WERI-Rb-1 (cell line): ENCODE measurements around the gene ACP5.

Experiments used
- DNase-seq: peaks from one replicate; pipeline ENCODE4 v3.0.0-alpha.2; 2020
- H3K27ac ChIP-seq: fragments of 250-450 bp; sonication (Bioruptor Pico); 2 replicates; pipeline ENCODE4 v1.5.1; 2020; ENCODE audit warnings: mild to moderate bottlenecking, moderate library complexity
- H3K27me3 ChIP-seq: fragments of 250-450 bp; sonication (Bioruptor Pico); 2 replicates; pipeline ENCODE4 v1.5.1; 2021; ENCODE audit warnings: mild to moderate bottlenecking, low read depth, moderate library complexity; ENCODE audit not compliant: insufficient read depth, severe bottlenecking
- H3K36me3 ChIP-seq: fragments of 250-450 bp; sonication (Bioruptor Pico); 2 replicates; pipeline ENCODE4 v1.5.1; 2020; ENCODE audit warnings: mild to moderate bottlenecking, moderate library complexity
- H3K4me3 ChIP-seq: 2 replicates; pipeline ENCODE4 v1.5.1; 2011; ENCODE audit warnings: low read depth, mild to moderate bottlenecking, control low read depth, low read length
- H3K9me3 ChIP-seq: fragments of 250-450 bp; sonication (Bioruptor Pico); 2 replicates; pipeline ENCODE4 v1.5.1; 2021; ENCODE audit warnings: mild to moderate bottlenecking, moderate library complexity; ENCODE audit not compliant: severe bottlenecking
- TF ChIP-seq, protein P1 (sequence below): IDR thresholded peaks from 2 replicates; pipeline ENCODE4 v1.5.1; 2011; ENCODE audit warnings: low read depth, mild to moderate bottlenecking, control low read depth, inconsistent platforms, low read length

Gene ACP5

DNA sequence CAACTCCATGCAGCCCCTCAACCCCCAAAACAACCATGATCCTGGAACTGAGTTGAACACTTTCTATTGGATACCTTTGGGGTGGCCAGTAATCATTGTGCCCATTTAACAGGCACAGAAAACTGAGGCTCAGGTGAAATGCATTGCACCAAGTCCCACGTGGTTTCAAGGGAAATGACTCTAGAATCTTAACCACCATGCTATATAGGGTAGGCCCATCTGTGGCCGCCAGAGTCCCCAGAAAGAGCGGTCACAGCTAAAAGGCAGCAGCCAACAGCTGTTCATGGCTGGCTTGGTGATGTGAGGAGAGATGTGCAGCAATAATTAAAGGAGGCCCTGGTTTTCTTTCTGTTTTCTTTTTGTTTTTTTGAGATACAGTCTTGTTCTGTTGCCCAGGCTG, 36.2 kb downstream of the ACP5 start:
- DNase-seq: no peak
- no peak overlapping the region for H3K4me3 ChIP-seq
- TF ChIP-seq, protein P1, sequence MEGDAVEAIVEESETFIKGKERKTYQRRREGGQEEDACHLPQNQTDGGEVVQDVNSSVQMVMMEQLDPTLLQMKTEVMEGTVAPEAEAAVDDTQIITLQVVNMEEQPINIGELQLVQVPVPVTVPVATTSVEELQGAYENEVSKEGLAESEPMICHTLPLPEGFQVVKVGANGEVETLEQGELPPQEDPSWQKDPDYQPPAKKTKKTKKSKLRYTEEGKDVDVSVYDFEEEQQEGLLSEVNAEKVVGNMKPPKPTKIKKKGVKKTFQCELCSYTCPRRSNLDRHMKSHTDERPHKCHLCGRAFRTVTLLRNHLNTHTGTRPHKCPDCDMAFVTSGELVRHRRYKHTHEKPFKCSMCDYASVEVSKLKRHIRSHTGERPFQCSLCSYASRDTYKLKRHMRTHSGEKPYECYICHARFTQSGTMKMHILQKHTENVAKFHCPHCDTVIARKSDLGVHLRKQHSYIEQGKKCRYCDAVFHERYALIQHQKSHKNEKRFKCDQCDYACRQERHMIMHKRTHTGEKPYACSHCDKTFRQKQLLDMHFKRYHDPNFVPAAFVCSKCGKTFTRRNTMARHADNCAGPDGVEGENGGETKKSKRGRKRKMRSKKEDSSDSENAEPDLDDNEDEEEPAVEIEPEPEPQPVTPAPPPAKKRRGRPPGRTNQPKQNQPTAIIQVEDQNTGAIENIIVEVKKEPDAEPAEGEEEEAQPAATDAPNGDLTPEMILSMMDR: no peak
- no peaks in the 10 kb centered on the region for H3K36me3 ChIP-seq
- H3K27me3 ChIP-seq: no peaks in the 10 kb centered on the region
- H3K9me3 ChIP-seq: no peaks in the 10 kb centered on the region
- H3K27ac ChIP-seq: no peak overlapping the region

DNA sequence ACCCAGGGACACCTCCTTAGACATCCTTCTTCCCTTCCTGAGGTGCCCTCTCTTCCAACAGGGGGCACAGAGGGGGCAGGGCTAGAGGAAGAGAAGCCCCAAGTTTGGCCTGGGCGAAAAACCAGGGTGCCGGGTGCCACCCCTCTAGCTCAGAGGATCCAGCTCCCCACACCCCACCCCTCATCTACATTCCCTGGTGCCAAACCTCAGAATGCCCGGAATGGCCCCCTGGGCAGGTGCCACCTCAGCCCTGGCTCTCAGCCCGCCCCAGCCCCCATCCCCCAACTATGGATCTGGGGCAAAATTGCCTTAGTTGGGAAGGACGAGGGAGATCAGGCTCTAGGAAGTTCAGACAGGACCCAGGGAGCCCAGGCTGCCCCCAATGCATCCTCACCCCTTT, 36.8 kb downstream of the ACP5 start:
- Histone ChIP-seq H3K27ac (no peak overlapping the region; the same call in 1 of the 2 replicates), H3K27me3 (no peaks in the 10 kb centered on the region), H3K36me3 (no peaks in the 10 kb centered on the region), H3K4me3 (no peak overlapping the region), H3K9me3 (no peaks in the 10 kb centered on the region)
- TF ChIP-seq, protein P1: no peak
- no peak for DNase-seq

DNA sequence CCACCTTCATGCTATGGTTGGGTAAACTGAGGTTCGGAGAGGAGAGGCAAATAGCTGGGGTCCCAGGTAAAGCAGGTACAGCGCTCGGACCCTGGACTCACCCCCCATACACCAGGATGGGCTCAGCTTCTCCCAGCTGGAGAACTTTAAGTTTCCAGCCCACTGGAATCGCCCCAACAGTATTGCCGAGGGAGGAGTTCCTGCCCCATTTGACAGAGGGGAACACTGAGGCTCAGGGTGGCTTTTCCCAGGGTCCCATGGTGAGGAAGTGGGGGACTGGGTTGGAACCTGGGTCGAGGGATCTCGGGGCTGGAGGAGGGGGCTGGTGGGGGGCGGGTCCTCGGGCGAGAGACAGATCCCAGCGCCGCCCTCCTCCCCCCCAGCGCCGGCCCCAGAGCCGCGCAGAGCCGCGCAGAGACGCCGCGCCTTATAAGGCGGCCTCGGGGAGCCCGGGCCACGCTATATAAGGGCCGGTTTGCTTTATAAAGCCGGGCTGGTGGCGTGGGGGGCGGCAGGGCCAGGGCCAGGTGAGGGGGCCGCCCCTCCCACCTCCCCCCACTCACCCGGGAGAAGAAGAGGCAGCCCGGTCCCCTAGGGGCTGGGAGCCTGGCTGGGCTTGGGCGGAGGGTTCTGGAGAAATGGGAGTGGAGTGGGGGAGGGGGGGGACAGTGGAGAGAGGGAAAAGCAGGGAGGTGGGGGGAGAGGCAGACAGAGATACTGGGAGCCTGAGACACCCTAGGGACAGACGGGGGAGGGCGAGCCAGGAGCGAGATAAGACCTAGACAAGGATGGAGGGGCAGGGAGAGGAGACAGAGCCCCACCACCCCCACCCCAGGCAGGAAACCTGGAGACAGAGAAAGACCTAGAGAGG, 37.7 kb downstream of the ACP5 start:
- H3K9me3 ChIP-seq: no peaks in the 10 kb centered on the region
- H3K27me3 ChIP-seq: no peaks in the 10 kb centered on the region
- TF ChIP-seq, protein P1: no peak
- DNase-seq: peak; percentile 68
- peak overlapping the region; percentile 66 for H3K27ac ChIP-seq
- H3K4me3 ChIP-seq: peak overlapping the region; percentile 38
- H3K36me3 ChIP-seq: no peaks in the 10 kb centered on the region

DNA sequence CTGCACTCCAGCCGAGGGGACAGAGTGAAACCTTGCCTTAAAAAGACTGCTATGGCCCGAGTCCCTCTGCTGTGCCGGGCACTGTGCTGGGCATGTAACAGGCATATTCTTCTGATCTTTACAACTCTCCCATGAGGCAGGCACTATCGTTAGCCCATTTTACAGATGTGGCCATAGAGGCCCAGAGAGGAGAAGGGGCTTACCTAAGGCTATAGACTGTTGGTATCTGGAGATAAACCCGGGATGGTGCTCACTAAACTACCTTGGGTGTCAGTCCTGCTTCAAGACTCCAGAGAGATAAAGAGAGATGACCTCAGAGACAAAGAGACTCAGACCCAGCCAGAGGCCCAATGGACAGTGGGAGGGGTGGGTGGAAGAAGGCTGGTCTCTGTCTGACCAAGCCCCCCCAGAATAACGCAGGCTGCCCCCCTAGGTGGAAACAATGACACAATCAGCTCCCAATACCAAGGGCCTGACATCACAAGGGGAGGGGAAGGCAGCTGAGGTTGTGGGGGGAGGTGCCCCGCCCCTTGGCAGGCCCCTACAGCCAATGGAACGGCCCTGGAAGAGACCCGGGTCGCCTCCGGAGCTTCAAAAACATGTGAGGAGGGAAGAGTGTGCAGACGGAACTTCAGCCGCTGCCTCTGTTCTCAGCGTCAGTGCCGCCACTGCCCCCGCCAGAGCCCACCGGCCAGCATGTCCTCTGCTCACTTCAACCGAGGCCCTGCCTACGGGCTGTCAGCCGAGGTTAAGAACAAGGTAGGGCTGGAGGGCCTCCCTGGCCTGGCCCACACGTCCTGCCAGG, 39.0 kb downstream of the ACP5 start, which contains the start of gene CNN1:
Gene CNN1, plus strand, starts transcription at position 620 of the 805 bp plus-strand sequence. Its CDS starts 77 bp downstream, at position 697.
- Histone ChIP-seq H3K9me3 (no peaks in the 10 kb centered on the region), H3K27me3 (no peaks in the 10 kb centered on the region), H3K36me3 (no peaks in the 10 kb centered on the region), H3K27ac (no peak within 1 kb of the TSS), H3K4me3 (peak within 1 kb of the TSS; percentile 38; the same call in 1 of the 2 replicates)
- TF ChIP-seq, protein P1: no peak
- DNase-seq: peak; percentile 22

DNA sequence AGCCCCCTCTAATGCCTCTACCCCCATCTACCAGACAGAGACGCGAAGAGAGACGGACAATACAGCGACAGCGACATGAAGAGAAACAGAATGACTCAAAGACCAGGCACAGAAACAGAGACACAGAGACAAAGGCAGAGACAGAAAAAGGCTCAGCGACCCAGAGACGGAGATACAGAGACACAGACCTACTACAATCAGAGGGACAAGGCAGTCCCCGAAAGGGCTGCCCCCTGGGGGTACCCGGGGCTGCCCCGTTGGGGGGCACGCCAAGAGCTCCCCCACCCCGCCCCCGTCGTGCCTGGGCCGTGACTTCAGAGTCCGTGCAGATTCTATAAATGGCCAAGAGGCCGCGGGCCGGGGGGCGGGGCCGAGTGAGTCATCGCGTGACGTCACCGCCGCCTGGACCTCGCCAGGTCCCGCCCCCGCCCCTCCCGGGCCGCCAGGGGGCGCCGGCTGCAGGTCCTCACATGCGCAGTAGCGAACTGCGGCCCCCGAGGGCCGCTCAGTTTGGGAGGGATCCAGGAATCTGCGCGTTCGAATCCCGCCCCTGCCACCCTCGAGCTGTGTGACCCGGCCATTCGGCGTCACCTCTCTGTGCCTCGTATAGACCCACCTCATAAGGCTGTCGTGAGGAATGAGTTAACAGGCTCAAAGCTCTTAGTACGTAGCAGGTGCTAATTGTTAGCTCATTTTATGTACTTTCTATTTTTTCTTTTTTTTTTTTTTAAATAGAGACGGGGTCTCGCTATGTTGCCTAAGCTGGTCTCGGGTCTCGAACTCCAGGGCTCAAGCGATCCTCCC, 41.5 kb downstream of the ACP5 start:
- H3K27me3 ChIP-seq: no peaks in the 10 kb centered on the region
- peak overlapping the region; percentile 43; the same call in 1 of the 2 replicates for H3K27ac ChIP-seq
- H3K9me3 ChIP-seq: no peaks in the 10 kb centered on the region
- H3K4me3 ChIP-seq: peak overlapping the region; percentile 36
- peak; percentile 88 for DNase-seq
- TF ChIP-seq, protein P1: peak; percentile 87
- no peaks in the 10 kb centered on the region for H3K36me3 ChIP-seq
